ENCODE results near the gene RPH3AL. TPM values are rescaled to one million over a fixed set of nuclear protein-coding genes. Genes with fewer than 3 reads are reported as not detected.

Gene RPH3AL
- total and polyA plus RNA-seq, 2 of the 8 experiments (the other 6 are each of a cell fraction or from before 2014, with no cell fraction given), result 5.6 to 5.8 TPM

DNA sequence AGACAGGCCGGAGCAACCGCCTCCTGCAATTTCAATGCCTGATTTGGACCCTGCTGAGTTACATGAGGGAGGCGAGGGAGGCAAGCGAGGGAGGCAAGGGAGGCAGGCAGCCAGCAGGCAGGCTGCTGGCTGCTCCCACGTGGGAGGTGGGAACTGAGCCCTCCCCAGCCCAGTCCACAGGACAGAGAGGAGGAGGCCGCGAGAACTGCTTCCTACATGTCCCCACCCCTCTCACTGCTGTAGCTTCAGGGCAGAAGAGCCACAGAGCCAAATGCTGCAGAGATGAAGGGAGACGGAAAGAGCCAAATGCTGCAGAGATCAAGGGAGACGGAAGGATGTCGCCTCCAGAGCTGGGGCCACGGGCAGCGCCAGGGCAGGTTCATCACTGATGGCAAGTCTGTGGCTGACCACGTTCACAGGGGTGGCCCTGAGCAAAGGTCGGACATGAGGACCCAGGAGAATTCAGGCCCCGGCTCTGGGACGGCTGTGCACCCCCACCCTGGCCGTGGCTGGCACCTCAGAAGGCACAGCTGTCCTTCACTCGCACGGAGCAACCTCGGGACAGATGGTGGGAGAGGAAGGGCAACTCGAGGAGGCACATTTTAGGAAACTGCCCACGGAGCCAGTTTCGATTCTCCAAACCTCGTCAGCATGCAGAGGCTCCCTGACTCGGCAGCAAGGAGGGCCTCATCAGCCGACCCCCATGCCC, 21.5 kb downstream of the RPH3AL start:
- no peaks in the 10 kb centered on the region for H4K20me1 ChIP-seq (replicated peaks in 1 of 2; ENCODE audit: control insufficient read depth in 1 of 2, insufficient read depth in 2 of 2, low read length in 2 of 2)
- H3K18ac ChIP-seq (ENCODE audit: extremely low read depth, low read length), result no peak overlapping the region
- no peaks in the 10 kb centered on the region for H3K79me1 ChIP-seq (ENCODE audit: low read depth, low read length)
- no peak overlapping the region for H3K23ac ChIP-seq (ENCODE audit: insufficient read length)
- no peak overlapping the region for H2AK5ac ChIP-seq (ENCODE audit: low read depth, low read length)
- H3K14ac ChIP-seq (ENCODE audit: insufficient read length), result no peak overlapping the region
- no peak overlapping the region for H3K4me3 ChIP-seq (ENCODE audit: extremely low read depth in 1 of 4, insufficient read depth in 2 of 4, low read depth in 3 of 4, low read length in 4 of 4)
- H3K36me3 ChIP-seq (ENCODE audit: control insufficient read depth in 2 of 4, insufficient read depth in 4 of 4, low read length in 3 of 4), result no peaks in the 10 kb centered on the region
- no peak overlapping the region for H3K56ac ChIP-seq (replicated peaks; ENCODE audit: insufficient read length, low read depth, low read length)
- H2BK5ac ChIP-seq (ENCODE audit: low read depth, low read length), result no peak overlapping the region
- DNase-seq (ENCODE audit: low read depth in 1 of 2, low spot score in 2 of 2) (no peak), FAIRE-seq (no peak)
- CTCF ChIA-PET (ENCODE audit: partially characterized antibody), result interaction anchor here (0.9 to 1.4 kb wide), 2 partner anchors 21 to 34 kb away, joined by 3 read pairs; no protein-coding TSS in a partner anchor
- peaks cover 4 to 21% (median 16%) of the 10 kb centered on the region in 4 experiments for H3K4me1 ChIP-seq (replicated peaks in 1 of 4; ENCODE audit: control insufficient read depth in 3 of 4, insufficient read depth in 4 of 4, low read length in 3 of 4)
- no peak overlapping the region for H4K5ac ChIP-seq (ENCODE audit: insufficient read length, low read depth, low read length)
- H2BK120ac ChIP-seq (replicated peaks; ENCODE audit: low read depth, low read length), result no peak overlapping the region
- no peak overlapping the region for H3K9ac ChIP-seq (replicated peaks in 1 of 4; ENCODE audit: extremely low read depth in 1 of 4, low read depth in 3 of 4, low read length in 3 of 4)
- H4K8ac ChIP-seq (ENCODE audit: extremely low read depth, insufficient read depth, low read length), result peak overlapping the region; percentile 80; the same call in 1 of the 2 replicates
- 84% methylated on average over 24 of the region's 26 CpGs; no CpG with 5 or more reads in 1 of the 2 experiments for WGBS, 2 experiments (ENCODE audit: extremely low coverage in 1 of 2, insufficient coverage in 1 of 2, insufficient read length in 1 of 2, insufficient replicate concordance in 2 of 2, low coverage in 1 of 2, low lambda C conversion rate in 2 of 2, missing lambda C conversion rate in 1 of 2)
- no peaks in the 10 kb centered on the region; the same call in 1 of the 2 replicates for H3K23me2 ChIP-seq (ENCODE audit: low read depth, low read length)
- no peak overlapping the region for H3K4ac ChIP-seq (replicated peaks; ENCODE audit: insufficient read length, low read depth, low read length)
- no peak overlapping the region for H4K91ac ChIP-seq (replicated peaks; ENCODE audit: insufficient read length, low read length)
- H3K27me3 ChIP-seq (replicated peaks in 1 of 4; ENCODE audit: control insufficient read depth in 3 of 4, extremely low read depth in 1 of 4, insufficient read depth in 3 of 4, low read length in 3 of 4), result 0 out of 7 replicates have a peak, but pooled peaks cover 0 to 3% (median 0%) of the 10 kb centered on the region in 4 experiments
- 0 out of 2 replicates have a peak overlapping the region, but pooled peaks have one; percentile 72 for H2BK15ac ChIP-seq (ENCODE audit: low read length)
- H3K4me2 ChIP-seq (ENCODE audit: insufficient read depth in 1 of 2, low read depth in 2 of 2, low read length in 2 of 2), result no peak overlapping the region
- H3K9me3 ChIP-seq (ENCODE audit: insufficient read depth in 2 of 2, low read depth in 1 of 2, low read length in 1 of 2), result no peaks in the 10 kb centered on the region
- no peak overlapping the region for H2BK20ac ChIP-seq (ENCODE audit: low read length)
- POLR2A ChIA-PET (ENCODE audit: partially characterized antibody), result no interaction called here
- peak overlapping the region; percentile 68; the same call in 1 of the 2 replicates for H2BK12ac ChIP-seq (ENCODE audit: low read depth, low read length)
- no peak overlapping the region for H2AFZ ChIP-seq (ENCODE audit: low read length)
- H3K79me2 ChIP-seq (ENCODE audit: control insufficient read depth in 1 of 2, insufficient read depth in 2 of 2, low read length in 2 of 2), result no peaks in the 10 kb centered on the region
- H3K27ac ChIP-seq (ENCODE audit: low read depth, low read length), result no peak overlapping the region
- TF ChIP-seq MAFK (IDR thresholded peaks at IDR 0.05; ENCODE audit: low read depth, low read length), result no peak
- TF ChIP-seq CTBP2 (IDR thresholded peaks at IDR 0.05; ENCODE audit: borderline replicate concordance, insufficient read depth, insufficient read length, low read length), result no peak
- TF ChIP-seq, protein P1, sequence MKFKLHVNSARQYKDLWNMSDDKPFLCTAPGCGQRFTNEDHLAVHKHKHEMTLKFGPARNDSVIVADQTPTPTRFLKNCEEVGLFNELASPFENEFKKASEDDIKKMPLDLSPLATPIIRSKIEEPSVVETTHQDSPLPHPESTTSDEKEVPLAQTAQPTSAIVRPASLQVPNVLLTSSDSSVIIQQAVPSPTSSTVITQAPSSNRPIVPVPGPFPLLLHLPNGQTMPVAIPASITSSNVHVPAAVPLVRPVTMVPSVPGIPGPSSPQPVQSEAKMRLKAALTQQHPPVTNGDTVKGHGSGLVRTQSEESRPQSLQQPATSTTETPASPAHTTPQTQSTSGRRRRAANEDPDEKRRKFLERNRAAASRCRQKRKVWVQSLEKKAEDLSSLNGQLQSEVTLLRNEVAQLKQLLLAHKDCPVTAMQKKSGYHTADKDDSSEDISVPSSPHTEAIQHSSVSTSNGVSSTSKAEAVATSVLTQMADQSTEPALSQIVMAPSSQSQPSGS (IDR thresholded peaks at IDR 0.05; ENCODE audit: low read length), result no peak
- TF ChIP-seq NANOG (IDR thresholded peaks at IDR 0.05; ENCODE audit: insufficient read depth, low read depth, low read length, poor library complexity, severe bottlenecking), result no peak
- TF ChIP-seq EP300 (IDR thresholded peaks at IDR 0.05; ENCODE audit: borderline replicate concordance in 1 of 2, low read depth in 2 of 2, low read length in 2 of 2), result no peak
- TF ChIP-seq, protein P2, sequence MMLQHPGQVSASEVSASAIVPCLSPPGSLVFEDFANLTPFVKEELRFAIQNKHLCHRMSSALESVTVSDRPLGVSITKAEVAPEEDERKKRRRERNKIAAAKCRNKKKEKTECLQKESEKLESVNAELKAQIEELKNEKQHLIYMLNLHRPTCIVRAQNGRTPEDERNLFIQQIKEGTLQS (IDR thresholded peaks at IDR 0.05; ENCODE audit: insufficient read depth, low read depth, low read length), result no peak
- no peak for TF ChIP-seq RAD21 (IDR thresholded peaks at IDR 0.05 in 1 of 2, conservative IDR thresholded peaks at IDR 0.05 in 1 of 2; ENCODE audit: low read depth in 2 of 2, low read length in 2 of 2)
- no peak for TF ChIP-seq NRF1 (IDR thresholded peaks at IDR 0.05; ENCODE audit: low read depth, low read length)

Measured in H1 (cell line).